GM10266 (cell line): ENCODE data around the gene PARN.

Experiments used
- DNase-seq: peaks from one replicate; pipeline ENCODE4 v3.0.0; 2012; ENCODE audit errors: extremely low spot score
- TF ChIP-seq, protein P1 (sequence below): IDR thresholded peaks from 2 replicates; pipeline ENCODE4 v1.5.1; 2012; ENCODE audit warnings: mild to moderate bottlenecking, low read depth; ENCODE audit not compliant: control insufficient read depth, insufficient read depth; ENCODE audit errors: missing control alignments

Gene PARN

GRCh38 chr16:14458576-14458975 is 171.5 kb downstream of the PARN start:
- no peak for DNase-seq
- TF ChIP-seq, protein P1, sequence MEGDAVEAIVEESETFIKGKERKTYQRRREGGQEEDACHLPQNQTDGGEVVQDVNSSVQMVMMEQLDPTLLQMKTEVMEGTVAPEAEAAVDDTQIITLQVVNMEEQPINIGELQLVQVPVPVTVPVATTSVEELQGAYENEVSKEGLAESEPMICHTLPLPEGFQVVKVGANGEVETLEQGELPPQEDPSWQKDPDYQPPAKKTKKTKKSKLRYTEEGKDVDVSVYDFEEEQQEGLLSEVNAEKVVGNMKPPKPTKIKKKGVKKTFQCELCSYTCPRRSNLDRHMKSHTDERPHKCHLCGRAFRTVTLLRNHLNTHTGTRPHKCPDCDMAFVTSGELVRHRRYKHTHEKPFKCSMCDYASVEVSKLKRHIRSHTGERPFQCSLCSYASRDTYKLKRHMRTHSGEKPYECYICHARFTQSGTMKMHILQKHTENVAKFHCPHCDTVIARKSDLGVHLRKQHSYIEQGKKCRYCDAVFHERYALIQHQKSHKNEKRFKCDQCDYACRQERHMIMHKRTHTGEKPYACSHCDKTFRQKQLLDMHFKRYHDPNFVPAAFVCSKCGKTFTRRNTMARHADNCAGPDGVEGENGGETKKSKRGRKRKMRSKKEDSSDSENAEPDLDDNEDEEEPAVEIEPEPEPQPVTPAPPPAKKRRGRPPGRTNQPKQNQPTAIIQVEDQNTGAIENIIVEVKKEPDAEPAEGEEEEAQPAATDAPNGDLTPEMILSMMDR, result no peak

- TF ChIP-seq, protein P1, result no peak
- no peak for DNase-seq
These were observed 173.1 kb downstream of the PARN start for GRCh38 chr16:14456793-14457481.

DNA sequence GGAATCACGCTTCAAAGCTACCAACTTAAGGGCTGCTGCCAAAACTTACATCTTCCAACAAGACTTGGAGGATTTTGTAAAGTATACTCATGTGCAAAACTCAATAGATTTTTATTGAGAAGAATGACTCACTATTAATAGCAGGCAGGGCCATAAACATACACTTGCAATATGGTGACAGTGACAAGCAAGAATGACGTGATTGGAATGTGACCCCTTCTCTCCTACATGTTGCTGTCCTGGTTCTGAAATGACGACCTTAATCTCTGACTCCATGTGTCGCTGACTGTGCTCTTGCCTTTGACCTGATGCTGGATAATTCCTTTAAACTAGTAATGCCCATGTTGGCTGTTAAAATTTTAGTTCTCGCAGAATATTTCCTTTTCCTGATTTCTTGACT is 174.5 kb downstream of the PARN start:
- DNase-seq, result no peak
- TF ChIP-seq, protein P1, result no peak

GRCh38 chr16:14454391-14454790 is 175.7 kb downstream of the PARN start:
- DNase-seq, result no peak
- TF ChIP-seq, protein P1, result no peak

DNA sequence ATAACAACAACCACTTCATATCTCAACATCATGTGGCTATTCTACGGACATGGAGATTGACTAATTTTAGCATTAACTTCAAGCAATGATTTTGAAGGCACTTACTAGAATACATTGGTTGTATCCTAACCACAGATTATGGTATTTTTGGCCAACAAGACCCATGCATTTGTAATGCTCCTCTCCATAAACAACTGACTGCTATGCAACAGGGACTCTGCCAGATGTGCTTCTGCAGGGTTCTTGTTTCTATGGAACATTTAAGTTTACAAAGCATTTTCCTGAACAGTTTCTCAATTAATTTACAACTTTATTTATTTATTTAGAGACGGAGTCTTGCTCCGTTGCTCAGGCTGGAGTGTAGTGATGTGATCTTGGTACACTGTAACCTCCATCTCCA is 178.0 kb downstream of the PARN start:
- DNase-seq, result no peak
- TF ChIP-seq, protein P1, result no peak

GRCh38 chr16:14450846-14451245 is 179.2 kb downstream of the PARN start:
- no peak for DNase-seq
- TF ChIP-seq, protein P1, result no peak

GRCh38 chr16:14449790-14450480 is 180.1 kb downstream of the PARN start:
- TF ChIP-seq, protein P1, result no peak
- no peak for DNase-seq
